GM12875 (cell line): ENCODE measurements around the gene SMPD3.

Experiments used
- H3K4me3 ChIP-seq: one replicate; pipeline ENCODE4 v1.5.1; 2011; ENCODE audit warnings: low read depth, low read length, control low read depth
- TF ChIP-seq, protein P1 (sequence below): IDR thresholded peaks from 2 replicates; pipeline ENCODE4 v1.5.1; 2011; ENCODE audit warnings: low read depth, mild to moderate bottlenecking, control low read depth, inconsistent platforms, low read length, moderate library complexity, borderline replicate concordance; ENCODE audit not compliant: insufficient read depth

Gene SMPD3

GRCh38 chr16:68458551-68458950 is 10.2 kb upstream of the SMPD3 start:
- TF ChIP-seq, protein P1, sequence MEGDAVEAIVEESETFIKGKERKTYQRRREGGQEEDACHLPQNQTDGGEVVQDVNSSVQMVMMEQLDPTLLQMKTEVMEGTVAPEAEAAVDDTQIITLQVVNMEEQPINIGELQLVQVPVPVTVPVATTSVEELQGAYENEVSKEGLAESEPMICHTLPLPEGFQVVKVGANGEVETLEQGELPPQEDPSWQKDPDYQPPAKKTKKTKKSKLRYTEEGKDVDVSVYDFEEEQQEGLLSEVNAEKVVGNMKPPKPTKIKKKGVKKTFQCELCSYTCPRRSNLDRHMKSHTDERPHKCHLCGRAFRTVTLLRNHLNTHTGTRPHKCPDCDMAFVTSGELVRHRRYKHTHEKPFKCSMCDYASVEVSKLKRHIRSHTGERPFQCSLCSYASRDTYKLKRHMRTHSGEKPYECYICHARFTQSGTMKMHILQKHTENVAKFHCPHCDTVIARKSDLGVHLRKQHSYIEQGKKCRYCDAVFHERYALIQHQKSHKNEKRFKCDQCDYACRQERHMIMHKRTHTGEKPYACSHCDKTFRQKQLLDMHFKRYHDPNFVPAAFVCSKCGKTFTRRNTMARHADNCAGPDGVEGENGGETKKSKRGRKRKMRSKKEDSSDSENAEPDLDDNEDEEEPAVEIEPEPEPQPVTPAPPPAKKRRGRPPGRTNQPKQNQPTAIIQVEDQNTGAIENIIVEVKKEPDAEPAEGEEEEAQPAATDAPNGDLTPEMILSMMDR = no peak
- no peak overlapping the region for H3K4me3 ChIP-seq

DNA sequence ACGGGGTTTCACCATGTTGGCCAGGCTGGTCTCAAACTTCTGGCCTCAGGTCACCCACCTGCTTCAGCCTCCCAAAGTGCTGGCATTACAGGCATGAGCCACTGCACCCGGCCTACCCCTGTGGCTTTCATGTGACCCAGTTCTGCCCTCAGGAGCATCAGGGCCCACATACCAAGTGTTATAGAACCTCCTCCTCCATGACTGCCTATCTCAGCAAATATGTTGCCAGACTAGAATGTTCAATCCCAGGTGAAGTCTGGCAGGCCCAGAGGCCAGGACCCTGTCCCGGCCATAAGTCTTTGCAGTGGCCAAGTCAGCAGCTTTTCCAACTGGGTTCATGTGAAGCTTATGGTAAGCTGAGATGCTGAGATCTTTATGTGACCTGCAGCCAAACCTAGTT is 9.8 kb upstream of the SMPD3 start:
- H3K4me3 ChIP-seq = no peak overlapping the region
- TF ChIP-seq, protein P1 = no peak

DNA sequence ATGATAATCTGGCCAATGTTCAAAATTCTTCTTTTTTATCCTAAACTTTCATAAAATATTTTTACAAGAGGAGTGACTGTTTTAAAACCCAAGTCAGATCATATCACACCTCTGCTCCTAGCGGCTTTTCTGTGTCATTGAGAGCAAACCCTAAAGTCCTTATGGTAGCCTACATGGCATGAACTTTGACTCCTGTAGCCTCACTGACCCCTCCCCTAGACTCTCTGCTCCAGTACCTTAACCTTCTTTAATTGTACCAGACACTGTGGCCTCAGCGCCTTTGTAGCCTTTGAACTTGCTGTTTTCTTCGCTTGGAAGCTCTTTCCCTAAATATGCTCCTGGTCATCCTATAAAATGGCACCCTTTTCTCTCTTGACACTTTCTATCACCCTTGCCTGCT is 7.3 kb upstream of the SMPD3 start:
- H3K4me3 ChIP-seq = no peak overlapping the region
- TF ChIP-seq, protein P1 = no peak

- TF ChIP-seq, protein P1 = no peak
- H3K4me3 ChIP-seq = no peak overlapping the region
Measured at GRCh38 chr16:68454920-68455435, 6.7 kb upstream of the SMPD3 start.

- H3K4me3 ChIP-seq = no peak overlapping the region
- TF ChIP-seq, protein P1 = no peak
Measured at GRCh38 chr16:68453816-68454215, 5.5 kb upstream of the SMPD3 start.

DNA sequence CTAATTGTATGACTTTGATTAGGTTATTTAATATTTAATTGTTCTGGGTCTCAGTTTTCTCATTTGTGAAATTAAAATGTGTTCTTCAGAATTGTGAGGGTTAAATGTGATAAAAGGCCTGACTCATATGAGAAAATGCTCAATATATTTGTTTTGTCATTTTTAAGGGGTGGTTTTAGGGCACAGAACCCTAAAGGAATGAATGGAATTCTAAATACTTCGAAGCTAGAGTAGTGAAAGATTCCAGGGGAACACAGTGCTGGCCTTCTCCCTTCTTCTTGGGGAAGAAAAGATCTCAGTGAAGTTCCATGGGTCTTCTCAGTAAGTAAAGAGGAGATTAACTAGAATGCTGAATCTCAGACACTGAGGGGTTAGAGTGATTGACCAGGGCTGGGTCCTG is 3.9 kb upstream of the SMPD3 start:
- TF ChIP-seq, protein P1 = no peak
- H3K4me3 ChIP-seq = no peak overlapping the region

DNA sequence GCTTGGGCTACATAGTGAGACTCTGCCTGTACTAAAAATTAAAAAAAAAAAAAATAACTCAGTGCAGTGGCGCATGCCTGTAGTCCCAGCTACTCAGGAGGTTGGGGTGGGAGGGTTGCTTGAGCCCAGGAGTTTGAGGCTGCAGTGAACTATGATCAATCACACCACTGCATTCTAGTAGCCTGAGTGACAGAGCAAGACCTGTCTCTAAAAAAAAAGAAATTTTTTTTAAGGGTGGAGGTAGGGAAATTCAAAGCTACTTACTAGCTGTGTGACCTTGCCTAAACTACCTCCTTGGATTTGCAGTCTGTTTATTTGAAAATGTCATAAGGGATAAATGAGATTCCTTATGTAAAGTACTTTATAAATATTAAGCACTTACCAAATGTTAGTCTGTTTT is 3.4 kb upstream of the SMPD3 start:
- no peak overlapping the region for H3K4me3 ChIP-seq
- TF ChIP-seq, protein P1 = no peak
